ENCODE results near the gene PLA2G6.

GRCh38 chr22:38177044-38177443, 4.6 kb downstream of the PLA2G6 start:
- TF ChIP-seq EZH2 (IDR thresholded peaks at IDR 0.05; ENCODE audit: low read depth, low read length, severe bottlenecking) (no peak), TAF1 (IDR thresholded peaks at IDR 0.05; ENCODE audit: low read depth, low read length) (no peak), CTCF (IDR thresholded peaks at IDR 0.05; ENCODE audit: control extremely low read depth in 1 of 3, insufficient read depth in 1 of 3, low read depth in 1 of 3, low read length in 3 of 3) (no peak), ATF2 (IDR thresholded peaks at IDR 0.05; ENCODE audit: low read length) (no peak), POLR2A (IDR thresholded peaks at IDR 0.05; ENCODE audit: control extremely low read depth in 1 of 2, low read depth in 2 of 2, low read length in 2 of 2) (no peak), KDM1A (IDR thresholded peaks at IDR 0.05; ENCODE audit: borderline replicate concordance, low read length) (no peak), ASH2L (IDR thresholded peaks at IDR 0.05; ENCODE audit: low read length) (no peak), HDAC6 (IDR thresholded peaks at IDR 0.05; ENCODE audit: low read depth, low read length) (no peak), POLR2AphosphoS5 (IDR thresholded peaks at IDR 0.05; ENCODE audit: low read depth, low read length) (no peak), HDAC2 (IDR thresholded peaks at IDR 0.05; ENCODE audit: borderline replicate concordance in 1 of 2, low read depth in 2 of 2, low read length in 2 of 2) (no peak), RBBP5 (IDR thresholded peaks at IDR 0.05; ENCODE audit: borderline replicate concordance, low read depth, low read length) (no peak), ZNF274 (IDR thresholded peaks at IDR 0.05; ENCODE audit: borderline replicate concordance, extremely low read depth, low read length) (no peak), NRF1 (IDR thresholded peaks at IDR 0.05; ENCODE audit: low read depth, low read length) (no peak)
- TF ChIP-seq, protein P1, sequence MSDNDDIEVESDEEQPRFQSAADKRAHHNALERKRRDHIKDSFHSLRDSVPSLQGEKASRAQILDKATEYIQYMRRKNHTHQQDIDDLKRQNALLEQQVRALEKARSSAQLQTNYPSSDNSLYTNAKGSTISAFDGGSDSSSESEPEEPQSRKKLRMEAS (IDR thresholded peaks at IDR 0.05): no peak
